ENCODE data around the gene GDNF.

DNA sequence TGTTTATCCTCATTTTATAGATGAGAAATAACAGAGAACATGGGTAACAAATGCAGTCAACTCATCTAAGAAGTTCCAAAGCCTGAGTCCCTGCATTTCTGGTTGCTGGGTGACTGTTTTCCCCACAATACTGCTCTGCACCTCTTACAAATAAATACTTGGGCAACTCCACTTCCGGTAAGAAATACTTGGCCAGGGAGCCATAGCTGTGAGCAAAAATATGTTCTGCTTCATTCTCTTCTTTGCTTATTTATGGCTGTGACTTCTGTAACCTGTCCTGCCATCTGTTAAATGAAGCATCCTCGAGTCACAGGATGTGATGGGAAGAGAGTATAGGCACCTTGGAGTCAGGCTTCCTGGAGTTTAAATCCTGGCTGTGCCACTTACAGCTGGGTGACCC, 49.9 kb downstream of the GDNF start:
- TF ChIP-seq POLR2A (IDR thresholded peaks at IDR 0.05) (no peak), POLR2AphosphoS5 (IDR thresholded peaks at IDR 0.05) (no peak), EP300 (IDR thresholded peaks at IDR 0.05) (no peak)
- TF ChIP-seq, protein P1, sequence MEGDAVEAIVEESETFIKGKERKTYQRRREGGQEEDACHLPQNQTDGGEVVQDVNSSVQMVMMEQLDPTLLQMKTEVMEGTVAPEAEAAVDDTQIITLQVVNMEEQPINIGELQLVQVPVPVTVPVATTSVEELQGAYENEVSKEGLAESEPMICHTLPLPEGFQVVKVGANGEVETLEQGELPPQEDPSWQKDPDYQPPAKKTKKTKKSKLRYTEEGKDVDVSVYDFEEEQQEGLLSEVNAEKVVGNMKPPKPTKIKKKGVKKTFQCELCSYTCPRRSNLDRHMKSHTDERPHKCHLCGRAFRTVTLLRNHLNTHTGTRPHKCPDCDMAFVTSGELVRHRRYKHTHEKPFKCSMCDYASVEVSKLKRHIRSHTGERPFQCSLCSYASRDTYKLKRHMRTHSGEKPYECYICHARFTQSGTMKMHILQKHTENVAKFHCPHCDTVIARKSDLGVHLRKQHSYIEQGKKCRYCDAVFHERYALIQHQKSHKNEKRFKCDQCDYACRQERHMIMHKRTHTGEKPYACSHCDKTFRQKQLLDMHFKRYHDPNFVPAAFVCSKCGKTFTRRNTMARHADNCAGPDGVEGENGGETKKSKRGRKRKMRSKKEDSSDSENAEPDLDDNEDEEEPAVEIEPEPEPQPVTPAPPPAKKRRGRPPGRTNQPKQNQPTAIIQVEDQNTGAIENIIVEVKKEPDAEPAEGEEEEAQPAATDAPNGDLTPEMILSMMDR (IDR thresholded peaks at IDR 0.05): no peak
